ENCODE results near the gene YEATS2.

- TF ChIP-seq CTCF (IDR thresholded peaks at IDR 0.05) (no peak), POLR2A (IDR thresholded peaks at IDR 0.05) (no peak), POLR2AphosphoS5 (IDR thresholded peaks at IDR 0.05) (no peak)
These were observed at the start of gene YEATS2 for GRCh38 chr3:183697610-183698317.

All from breast epithelium (tissue), 3 donors.